Measurements from ENCODE around the gene UBQLN4. TPM values are rescaled to one million over a fixed set of nuclear protein-coding genes. Genes with fewer than 3 reads are reported as not detected.
"Not testable (repeated sequence)": the region's sequence is repeated elsewhere in the genome, so short reads cannot be mapped to it uniquely, and the experiment has no call there.

UBQLN4 gene
- total RNA-seq, 1 donor from 2014 or later = 61.9 TPM

DNA sequence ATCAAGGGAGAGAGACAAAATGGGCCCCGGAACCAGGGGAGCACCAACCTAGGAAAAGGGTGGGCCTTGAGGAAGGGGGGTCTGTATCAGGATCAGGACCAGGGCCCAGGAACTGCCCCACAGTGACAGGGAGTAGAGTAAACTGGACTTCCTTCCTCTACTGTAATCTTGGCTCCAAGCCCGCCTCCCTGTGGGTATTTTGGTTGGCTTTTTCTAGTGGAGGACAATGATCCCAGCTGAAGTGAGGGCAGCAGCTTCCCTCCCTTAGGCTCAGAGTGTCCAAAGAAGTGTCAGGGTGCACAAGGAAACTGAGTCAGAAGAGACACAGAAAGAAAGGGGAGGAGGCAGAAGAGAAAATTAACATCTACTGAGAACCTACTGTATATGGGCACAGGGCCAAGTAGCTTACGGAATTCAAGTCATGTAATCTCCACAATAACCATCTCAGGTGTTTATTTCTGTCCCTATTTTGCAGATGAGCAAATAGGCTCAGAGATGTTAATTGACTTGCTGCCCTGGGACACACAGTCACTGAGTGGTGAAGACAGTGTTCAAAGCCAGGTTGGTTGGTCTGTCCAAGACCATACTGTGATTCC is 4.8 kb downstream of the UBQLN4 start:
- peaks cover 11% of the 10 kb centered on the region for H3K4me1 Mint-ChIP-seq
- H3K9me3 Mint-ChIP-seq = no peaks in the 10 kb centered on the region
- no peak for DNase-seq (ENCODE audit: low spot score in 2 of 2, unreplicated experiment in 2 of 2)
- peaks cover 24% of the 10 kb centered on the region for H3K36me3 Mint-ChIP-seq
- H3K27ac Mint-ChIP-seq = no peak overlapping the region
- H3K27me3 Mint-ChIP-seq (ENCODE audit: low read depth) = no peaks in the 10 kb centered on the region
- no peak overlapping the region for H3K4me3 Mint-ChIP-seq
- TF ChIP-seq, protein P1, sequence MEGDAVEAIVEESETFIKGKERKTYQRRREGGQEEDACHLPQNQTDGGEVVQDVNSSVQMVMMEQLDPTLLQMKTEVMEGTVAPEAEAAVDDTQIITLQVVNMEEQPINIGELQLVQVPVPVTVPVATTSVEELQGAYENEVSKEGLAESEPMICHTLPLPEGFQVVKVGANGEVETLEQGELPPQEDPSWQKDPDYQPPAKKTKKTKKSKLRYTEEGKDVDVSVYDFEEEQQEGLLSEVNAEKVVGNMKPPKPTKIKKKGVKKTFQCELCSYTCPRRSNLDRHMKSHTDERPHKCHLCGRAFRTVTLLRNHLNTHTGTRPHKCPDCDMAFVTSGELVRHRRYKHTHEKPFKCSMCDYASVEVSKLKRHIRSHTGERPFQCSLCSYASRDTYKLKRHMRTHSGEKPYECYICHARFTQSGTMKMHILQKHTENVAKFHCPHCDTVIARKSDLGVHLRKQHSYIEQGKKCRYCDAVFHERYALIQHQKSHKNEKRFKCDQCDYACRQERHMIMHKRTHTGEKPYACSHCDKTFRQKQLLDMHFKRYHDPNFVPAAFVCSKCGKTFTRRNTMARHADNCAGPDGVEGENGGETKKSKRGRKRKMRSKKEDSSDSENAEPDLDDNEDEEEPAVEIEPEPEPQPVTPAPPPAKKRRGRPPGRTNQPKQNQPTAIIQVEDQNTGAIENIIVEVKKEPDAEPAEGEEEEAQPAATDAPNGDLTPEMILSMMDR (IDR thresholded peaks at IDR 0.05; ENCODE audit: unreplicated experiment) = no peak

DNA sequence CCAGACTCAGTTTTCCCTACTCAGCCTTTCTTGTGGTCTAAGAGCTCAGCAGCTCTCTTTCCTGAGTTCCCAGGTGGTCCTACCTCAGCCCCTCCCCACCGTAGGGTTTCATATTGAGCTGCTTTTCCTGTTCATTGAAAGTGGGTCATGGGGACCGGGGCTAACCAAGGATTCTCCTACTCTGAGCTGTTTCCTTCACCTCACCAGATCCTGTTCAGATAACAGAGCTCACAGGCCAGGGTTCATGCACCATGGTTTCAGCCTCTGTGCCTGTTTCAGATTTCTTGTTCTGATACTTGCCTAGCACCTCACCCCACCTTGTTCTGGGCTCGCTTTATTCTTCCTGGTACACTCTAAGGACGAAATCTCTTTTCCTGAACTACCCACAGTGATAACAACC is 8.5 kb downstream of the UBQLN4 start:
- Mint-ChIP-seq H3K9me3 (no peaks in the 10 kb centered on the region), H3K4me1 (no peaks in the 10 kb centered on the region), H3K4me3 (no peak overlapping the region), H3K27ac (no peak overlapping the region), H3K27me3 (ENCODE audit: low read depth) (no peaks in the 10 kb centered on the region), H3K36me3 (peaks cover 32% of the 10 kb centered on the region)
- no peak for DNase-seq (ENCODE audit: low spot score in 2 of 2, unreplicated experiment in 2 of 2)
- TF ChIP-seq, protein P1 (IDR thresholded peaks at IDR 0.05; ENCODE audit: unreplicated experiment) = no peak

DNA sequence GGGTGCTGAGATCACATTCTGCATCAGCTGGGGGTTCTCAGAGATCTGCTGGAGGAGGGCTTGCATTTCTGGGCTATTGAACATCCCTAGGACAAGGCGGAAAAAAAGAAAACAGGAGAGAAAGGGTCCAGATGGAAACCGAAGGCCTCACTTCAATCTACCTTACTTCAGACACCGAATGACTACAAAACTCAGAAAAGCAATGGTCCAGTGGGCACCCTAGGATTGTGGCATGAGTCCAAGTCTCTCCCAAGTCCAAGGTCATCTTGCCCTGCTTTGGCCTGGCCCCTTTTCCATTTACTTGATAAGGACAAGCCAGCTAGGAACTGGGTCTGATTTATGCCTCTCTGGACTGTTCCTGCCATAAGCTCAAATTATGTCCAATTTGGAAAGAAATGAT is 10.8 kb downstream of the UBQLN4 start:
- TF ChIP-seq, protein P1 (IDR thresholded peaks at IDR 0.05; ENCODE audit: unreplicated experiment) = no peak
- H3K27me3 Mint-ChIP-seq (ENCODE audit: low read depth) = no peaks in the 10 kb centered on the region
- no peak overlapping the region for H3K4me3 Mint-ChIP-seq
- no peak for DNase-seq (ENCODE audit: low spot score in 2 of 2, unreplicated experiment in 2 of 2)
- H3K4me1 Mint-ChIP-seq = no peaks in the 10 kb centered on the region
- H3K36me3 Mint-ChIP-seq = peaks cover 19% of the 10 kb centered on the region
- H3K9me3 Mint-ChIP-seq = no peaks in the 10 kb centered on the region
- H3K27ac Mint-ChIP-seq = no peak overlapping the region

DNA sequence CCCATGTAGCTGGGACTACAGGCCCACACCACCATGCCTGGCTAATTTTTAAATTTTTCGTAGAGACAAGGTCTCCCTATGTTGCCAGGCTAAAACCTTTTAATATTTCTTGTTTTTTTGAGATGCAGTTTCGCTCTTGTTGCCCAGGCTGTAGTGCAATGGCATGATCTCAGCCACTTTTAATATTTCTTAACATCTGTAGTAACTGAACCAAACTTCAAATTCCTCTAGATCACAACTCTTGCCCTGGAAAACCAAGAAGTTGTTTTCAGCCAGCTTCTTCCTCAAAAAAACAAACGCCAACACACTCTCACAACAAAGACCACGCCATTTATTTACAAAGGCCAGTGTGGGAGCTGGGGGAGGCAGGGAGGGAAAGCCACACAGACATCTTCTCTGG is 18.6 kb downstream of the UBQLN4 start:
- not testable (repeated sequence) for H3K27ac Mint-ChIP-seq; H3K27me3 Mint-ChIP-seq (ENCODE audit: low read depth); DNase-seq (ENCODE audit: low spot score in 2 of 2, unreplicated experiment in 2 of 2); H3K4me3 Mint-ChIP-seq; H3K9me3 Mint-ChIP-seq; H3K4me1 Mint-ChIP-seq
- peaks cover 11% of the 10 kb centered on the region for H3K36me3 Mint-ChIP-seq

DNA sequence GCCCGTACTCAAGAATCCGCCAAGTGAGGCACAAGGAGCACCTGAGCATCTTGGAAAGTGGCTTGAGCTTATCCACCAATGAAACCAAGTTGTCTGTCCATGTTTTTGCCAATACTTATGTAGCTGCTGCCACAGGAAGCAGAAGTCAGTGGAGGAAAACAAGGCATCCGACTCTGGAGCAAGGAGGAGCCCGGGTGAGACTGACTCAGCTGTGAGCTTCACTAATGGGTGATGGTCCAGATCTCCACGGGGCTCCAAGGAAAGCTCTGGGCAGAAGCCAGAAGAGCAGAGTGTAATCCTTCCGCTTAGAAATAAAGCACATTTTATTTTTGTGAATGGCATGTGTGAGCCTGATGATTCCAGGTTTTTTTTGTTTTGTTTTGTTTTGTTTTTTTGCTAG is 20.6 kb downstream of the UBQLN4 start:
- no peak for DNase-seq (ENCODE audit: low spot score in 2 of 2, unreplicated experiment in 2 of 2)
- Mint-ChIP-seq H3K27ac (no peak overlapping the region), H3K27me3 (ENCODE audit: low read depth) (no peaks in the 10 kb centered on the region), H3K4me3 (no peak overlapping the region), H3K36me3 (peaks cover 8% of the 10 kb centered on the region), H3K9me3 (no peaks in the 10 kb centered on the region), H3K4me1 (no peaks in the 10 kb centered on the region)
- TF ChIP-seq, protein P1 (IDR thresholded peaks at IDR 0.05; ENCODE audit: unreplicated experiment) = no peak

DNA sequence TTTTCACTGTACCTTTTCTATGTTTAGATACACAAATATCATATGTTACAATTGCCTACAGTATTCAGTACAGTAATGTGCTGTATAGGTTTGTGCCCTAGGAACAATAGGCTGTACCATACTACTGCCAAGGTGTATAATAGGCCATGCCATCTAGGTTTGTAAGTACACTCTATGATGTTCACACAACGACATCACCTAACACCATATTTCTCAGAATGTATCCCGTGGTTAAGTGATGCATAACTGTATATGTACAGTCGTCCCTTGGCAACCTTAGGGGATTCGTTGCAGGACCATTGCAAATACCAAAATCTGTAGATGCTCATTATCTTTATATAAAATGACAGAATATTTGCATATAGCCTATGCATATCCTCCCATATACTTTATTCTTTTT is 27.0 kb downstream of the UBQLN4 start:
- Mint-ChIP-seq H3K36me3 (no peaks in the 10 kb centered on the region), H3K4me1 (peaks cover 6% of the 10 kb centered on the region), H3K27me3 (ENCODE audit: low read depth) (peaks cover 1% of the 10 kb centered on the region), H3K27ac (no peak overlapping the region), H3K4me3 (no peak overlapping the region), H3K9me3 (no peaks in the 10 kb centered on the region)
- no peak for DNase-seq (ENCODE audit: low spot score in 2 of 2, unreplicated experiment in 2 of 2)
- TF ChIP-seq, protein P1 (IDR thresholded peaks at IDR 0.05; ENCODE audit: unreplicated experiment) = no peak
